HG02642 (cell line): ENCODE measurements around the gene CYP2D6.
"Not testable (repeated sequence)": the region's sequence is repeated elsewhere in the genome, so short reads cannot be mapped to it uniquely, and the experiment has no call there.

Source experiments
- ATAC-seq: cut with Tn5 transposase; IDR thresholded peaks from one replicate; pipeline ENCODE4 v1.9.1; 2021; ENCODE audit warnings: mild to moderate bottlenecking; ENCODE audit not compliant: unreplicated experiment, poor library complexity

CYP2D6 gene

GRCh38 chr22:42138122-42138770, 7.6 kb upstream of the CYP2D6 start:
- ATAC-seq = no peak

GRCh38 chr22:42135688-42136087, 5.1 kb upstream of the CYP2D6 start:
- ATAC-seq = not testable (repeated sequence)

GRCh38 chr22:42134100-42135020, 3.8 kb upstream of the CYP2D6 start:
- ATAC-seq = no peak

GRCh38 chr22:42132457-42132856, 1.8 kb upstream of the CYP2D6 start:
- ATAC-seq = no peak

- no peak for ATAC-seq
These were observed 952 bp upstream of the CYP2D6 start for GRCh38 chr22:42131562-42131961.

GRCh38 chr22:42130182-42130581, 428 bp downstream of the CYP2D6 start:
- ATAC-seq = not testable (repeated sequence)

- not testable (repeated sequence) for ATAC-seq
These were observed 1.6 kb downstream of the CYP2D6 start for GRCh38 chr22:42128776-42129694.

GRCh38 chr22:42128007-42128406, 2.6 kb downstream of the CYP2D6 start:
- not testable (repeated sequence) for ATAC-seq

- no peak for ATAC-seq
These were observed 3.0 kb downstream of the CYP2D6 start for GRCh38 chr22:42127606-42128005.

- not testable (repeated sequence) for ATAC-seq
These were observed 7.1 kb downstream of the CYP2D6 start for GRCh38 chr22:42123529-42123928.

GRCh38 chr22:42120231-42121021, 10.2 kb downstream of the CYP2D6 start:
- not testable (repeated sequence) for ATAC-seq

- ATAC-seq = no peak
These were observed 13.7 kb downstream of the CYP2D6 start for GRCh38 chr22:42116848-42117424.

- not testable (repeated sequence) for ATAC-seq
These were observed 15.2 kb downstream of the CYP2D6 start for GRCh38 chr22:42115420-42115830.

- no peak for ATAC-seq
These were observed 15.9 kb downstream of the CYP2D6 start for GRCh38 chr22:42114721-42115120.

GRCh38 chr22:42112793-42113192, 17.8 kb downstream of the CYP2D6 start:
- not testable (repeated sequence) for ATAC-seq

- no peak for ATAC-seq
These were observed 18.8 kb downstream of the CYP2D6 start for GRCh38 chr22:42111798-42112197.

GRCh38 chr22:42108848-42109247, 21.8 kb downstream of the CYP2D6 start:
- ATAC-seq = no peak

GRCh38 chr22:42104332-42104860, 26.2 kb downstream of the CYP2D6 start:
- ATAC-seq = not testable (repeated sequence)

GRCh38 chr22:42101199-42101598, 29.4 kb downstream of the CYP2D6 start:
- no peak for ATAC-seq
